ENCODE measurements around the gene LAMC3.

DNA sequence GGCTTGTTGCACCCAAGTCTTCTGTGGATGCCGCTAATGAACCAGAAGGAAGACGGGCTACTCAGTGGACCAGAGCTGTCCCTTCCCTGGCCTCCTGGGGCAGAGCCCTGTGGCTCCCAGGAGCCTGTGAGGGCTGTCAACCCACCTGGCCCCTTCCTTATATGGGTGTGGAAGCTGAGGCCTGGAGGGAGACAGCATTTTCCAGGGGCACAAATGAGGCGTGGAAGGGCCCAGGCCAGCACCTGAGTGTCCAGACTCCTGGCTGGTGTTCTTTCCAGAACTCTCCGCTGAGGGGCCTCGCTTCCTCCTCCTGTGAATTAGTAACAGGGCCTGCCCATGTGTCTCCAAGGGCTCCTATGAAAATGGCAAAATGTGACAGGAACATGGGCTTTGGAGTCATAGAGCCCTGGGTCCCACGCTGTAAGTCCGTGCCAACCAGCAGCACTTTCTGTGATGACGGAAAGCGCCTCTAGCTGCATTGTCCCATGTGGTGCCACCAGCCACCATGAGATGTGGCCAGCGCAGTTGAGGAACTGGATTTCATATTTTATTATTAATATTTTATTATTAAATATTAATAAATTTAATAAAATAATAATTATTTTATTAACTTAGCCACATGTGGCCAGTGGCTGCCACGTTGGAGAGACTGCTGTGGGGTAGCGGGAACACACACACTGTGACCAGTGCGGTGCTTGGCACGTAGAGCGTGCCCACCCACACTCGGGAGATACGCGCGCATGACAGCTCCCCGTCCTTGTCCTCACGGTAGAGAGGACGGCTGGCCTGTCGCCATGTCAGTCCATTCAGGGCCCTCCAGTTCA, 18.3 kb downstream of the LAMC3 start:
- TF ChIP-seq, protein P1, sequence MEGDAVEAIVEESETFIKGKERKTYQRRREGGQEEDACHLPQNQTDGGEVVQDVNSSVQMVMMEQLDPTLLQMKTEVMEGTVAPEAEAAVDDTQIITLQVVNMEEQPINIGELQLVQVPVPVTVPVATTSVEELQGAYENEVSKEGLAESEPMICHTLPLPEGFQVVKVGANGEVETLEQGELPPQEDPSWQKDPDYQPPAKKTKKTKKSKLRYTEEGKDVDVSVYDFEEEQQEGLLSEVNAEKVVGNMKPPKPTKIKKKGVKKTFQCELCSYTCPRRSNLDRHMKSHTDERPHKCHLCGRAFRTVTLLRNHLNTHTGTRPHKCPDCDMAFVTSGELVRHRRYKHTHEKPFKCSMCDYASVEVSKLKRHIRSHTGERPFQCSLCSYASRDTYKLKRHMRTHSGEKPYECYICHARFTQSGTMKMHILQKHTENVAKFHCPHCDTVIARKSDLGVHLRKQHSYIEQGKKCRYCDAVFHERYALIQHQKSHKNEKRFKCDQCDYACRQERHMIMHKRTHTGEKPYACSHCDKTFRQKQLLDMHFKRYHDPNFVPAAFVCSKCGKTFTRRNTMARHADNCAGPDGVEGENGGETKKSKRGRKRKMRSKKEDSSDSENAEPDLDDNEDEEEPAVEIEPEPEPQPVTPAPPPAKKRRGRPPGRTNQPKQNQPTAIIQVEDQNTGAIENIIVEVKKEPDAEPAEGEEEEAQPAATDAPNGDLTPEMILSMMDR (IDR thresholded peaks at IDR 0.05), result no peak
- no peak for TF ChIP-seq POLR2AphosphoS5 (IDR thresholded peaks at IDR 0.05)
- TF ChIP-seq POLR2A (IDR thresholded peaks at IDR 0.05), result no peak
- TF ChIP-seq EP300 (IDR thresholded peaks at IDR 0.05), result no peak

Data from stomach (tissue), 4 donors.